Thyroid gland (tissue), 4 donors: ENCODE results near the gene TLR9. TPM values are rescaled to one million over a fixed set of nuclear protein-coding genes. Genes with fewer than 3 reads are reported as not detected.

Experiments used
- DNase-seq, 2 donors: peaks; one replicate each; pipeline ENCODE4 v3.0.0-alpha.2; 2019
- H3K27ac ChIP-seq, 3 donors: fragments of 200-600 bp; sonication (generic); 1 replicate in 2 of 3; 2 replicates in 1 of 3; pipeline ENCODE4 v1.5.1; 2016 to 2019; ENCODE audit warnings: mild to moderate bottlenecking in 1 of 3, moderate library complexity in 1 of 3
- H3K27me3 ChIP-seq: fragments of 200-600 bp; sonication (generic); one replicate; pipeline ENCODE4 v1.5.1; 2019
- H3K36me3 ChIP-seq, 2 donors: fragments of 200-600 bp; sonication (generic); one replicate each; pipeline ENCODE4 v1.5.1; 2016 to 2019
- H3K4me1 ChIP-seq, 2 donors: fragments of 200-600 bp; sonication (generic); one replicate each; pipeline ENCODE4 v1.5.1; 2017 to 2019
- H3K4me3 ChIP-seq, 3 donors: fragments of 200-600 bp; sonication (generic); replicated peaks in 1 of 3; 1 replicate in 2 of 3; 2 replicates in 1 of 3; pipeline ENCODE4 v1.5.1; 2016; ENCODE audit warnings: mild to moderate bottlenecking in 1 of 3
- H3K9me3 ChIP-seq: fragments of 200-600 bp; sonication (generic); one replicate; pipeline ENCODE4 v1.5.1; 2017
- POLR2A ChIP-seq, 2 donors: fragments of 450-650 bp; IDR thresholded peaks; one replicate each; pipeline ENCODE4 v1.6.1; 2017; ENCODE audit warnings: antibody characterized with exemption in 2 of 2, mild to moderate bottlenecking in 2 of 2, moderate library complexity in 1 of 2
- WGBS, 2 donors: methylation state at CpG; one replicate each; pipeline ENCODE4 v1.1.5; 2017; 5-methylcytosine and 5-hydroxymethylcytosine counted together
- intact Hi-C: fragments of 100-400 bp; cut with DNase I; formaldehyde crosslinking; loops from one replicate; pipeline ENCODE4 v1.15.1; 2023
- total RNA-seq, 4 donors: library from RNA; depleted of rRNA; stranded (reverse); fragments of >200 nt; gene quantifications; one replicate each; pipeline ENCODE4 v1.2.3, GENCODE V29; 2016
- TF ChIP-seq, protein P1 (sequence below), 6 experiments: fragments of 200-600 bp in 3 of 6; fragments of 450-650 bp in 3 of 6; sonication (generic) in 3 of 6; IDR thresholded peaks; one replicate each; pipeline ENCODE4 v1.5.1; 2016 to 2019; ENCODE audit warnings: antibody characterized with exemption in 6 of 6, mild to moderate bottlenecking in 2 of 6, inconsistent platforms in 1 of 6, moderate library complexity in 1 of 6

The TLR9 gene
- total RNA-seq, 4 donors from 2014 or later: 0.40 TPM; not detected in 3

DNA sequence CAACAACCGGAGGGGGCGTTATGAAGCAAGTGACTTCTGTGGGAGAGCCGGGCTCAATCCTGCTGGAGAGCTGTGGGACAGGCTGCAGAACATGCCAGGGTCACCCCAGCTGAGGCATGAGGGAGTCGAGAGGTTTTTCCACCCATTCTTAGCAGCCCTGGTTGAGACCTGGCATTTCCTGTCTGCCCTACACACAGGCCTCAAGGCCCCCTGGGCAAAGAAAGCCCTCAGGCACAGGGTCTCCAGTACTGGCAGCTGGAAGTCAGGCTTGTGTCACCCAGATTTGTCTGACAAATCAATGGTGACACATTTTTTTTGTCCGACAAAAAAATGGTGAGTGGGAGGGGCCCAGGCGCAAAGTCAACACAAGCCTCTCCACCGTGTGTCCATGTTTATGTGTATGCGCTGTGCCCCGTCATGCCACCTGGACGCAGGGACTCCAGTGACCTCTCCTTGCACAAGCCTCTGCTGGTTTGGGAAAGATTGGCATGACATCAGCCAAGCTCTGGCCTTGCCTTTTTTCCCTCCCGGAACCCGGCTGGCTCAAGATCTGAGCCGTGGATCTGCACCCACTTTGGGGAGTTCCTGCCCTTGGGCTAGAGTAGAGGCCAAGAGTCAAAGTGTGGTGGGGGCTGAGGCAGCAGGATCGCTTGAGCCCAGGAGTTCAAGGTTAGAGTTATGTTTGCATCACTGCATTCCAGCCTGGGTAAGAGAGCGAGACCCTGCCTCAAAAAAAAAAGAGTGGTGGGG is 48.3 kb downstream of the TLR9 start:
- intact Hi-C loops: no loop called here
- Histone ChIP-seq H3K27me3 (no peaks in the 10 kb centered on the region), H3K4me3 (no peak overlapping the region), H3K27ac (peak overlapping the region in 1 of 3 donors; percentile 26), H3K9me3 (no peaks in the 10 kb centered on the region), H3K36me3 (no peaks in the 10 kb centered on the region), H3K4me1 (peaks cover 8 to 9% of the 10 kb centered on the region in 2 donors)
- no peak for TF ChIP-seq POLR2A (IDR thresholded peaks at IDR 0.05)
- TF ChIP-seq, protein P1, sequence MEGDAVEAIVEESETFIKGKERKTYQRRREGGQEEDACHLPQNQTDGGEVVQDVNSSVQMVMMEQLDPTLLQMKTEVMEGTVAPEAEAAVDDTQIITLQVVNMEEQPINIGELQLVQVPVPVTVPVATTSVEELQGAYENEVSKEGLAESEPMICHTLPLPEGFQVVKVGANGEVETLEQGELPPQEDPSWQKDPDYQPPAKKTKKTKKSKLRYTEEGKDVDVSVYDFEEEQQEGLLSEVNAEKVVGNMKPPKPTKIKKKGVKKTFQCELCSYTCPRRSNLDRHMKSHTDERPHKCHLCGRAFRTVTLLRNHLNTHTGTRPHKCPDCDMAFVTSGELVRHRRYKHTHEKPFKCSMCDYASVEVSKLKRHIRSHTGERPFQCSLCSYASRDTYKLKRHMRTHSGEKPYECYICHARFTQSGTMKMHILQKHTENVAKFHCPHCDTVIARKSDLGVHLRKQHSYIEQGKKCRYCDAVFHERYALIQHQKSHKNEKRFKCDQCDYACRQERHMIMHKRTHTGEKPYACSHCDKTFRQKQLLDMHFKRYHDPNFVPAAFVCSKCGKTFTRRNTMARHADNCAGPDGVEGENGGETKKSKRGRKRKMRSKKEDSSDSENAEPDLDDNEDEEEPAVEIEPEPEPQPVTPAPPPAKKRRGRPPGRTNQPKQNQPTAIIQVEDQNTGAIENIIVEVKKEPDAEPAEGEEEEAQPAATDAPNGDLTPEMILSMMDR (IDR thresholded peaks at IDR 0.05): no peak
- 52 to 53% methylated on average over 12 to 15 of the region's 15 CpGs for WGBS, 2 donors
- DNase-seq: peak; percentile 60 to 65

DNA sequence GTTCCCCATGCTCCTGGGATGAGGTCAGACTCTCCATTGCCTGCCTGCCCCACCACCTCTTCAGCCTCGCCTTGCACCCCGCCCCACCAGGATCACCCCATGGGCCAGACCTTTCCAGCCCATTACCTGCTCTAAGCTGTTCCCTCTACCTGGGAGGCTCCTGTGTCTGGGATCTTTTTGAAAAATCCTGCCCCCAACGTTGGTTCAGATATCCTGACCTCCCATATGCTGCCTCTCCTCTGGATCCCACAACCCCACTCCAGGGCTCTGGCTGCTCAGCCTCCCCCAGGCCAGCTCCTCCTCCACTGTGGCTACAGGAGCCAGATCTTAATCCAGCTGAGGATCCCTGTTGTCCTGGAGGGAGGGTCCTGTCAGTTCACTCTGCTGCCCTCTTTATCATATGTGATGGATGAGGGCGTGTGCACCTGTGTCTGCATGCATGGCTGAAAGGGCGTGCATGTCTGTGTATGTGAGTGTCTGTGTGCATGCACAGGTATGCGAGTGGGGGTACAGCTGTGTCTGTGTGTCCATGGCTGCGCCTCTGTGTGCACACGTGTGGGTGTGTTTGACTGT is 49.2 kb downstream of the TLR9 start:
- no peak for DNase-seq
- no peak overlapping the region for H3K4me3 ChIP-seq
- no peaks in the 10 kb centered on the region for H3K27me3 ChIP-seq
- H3K27ac ChIP-seq: no peak overlapping the region
- H3K36me3 ChIP-seq: no peaks in the 10 kb centered on the region
- intact Hi-C loops: no loop called here
- 85 to 92% methylated on average over 8 of the region's 8 CpGs for WGBS, 2 donors
- TF ChIP-seq, protein P1 (IDR thresholded peaks at IDR 0.05): no peak
- no peak for TF ChIP-seq POLR2A (IDR thresholded peaks at IDR 0.05)
- peaks cover 0 to under 1% of the 10 kb centered on the region in 2 donors for H3K4me1 ChIP-seq
- no peaks in the 10 kb centered on the region for H3K9me3 ChIP-seq

DNA sequence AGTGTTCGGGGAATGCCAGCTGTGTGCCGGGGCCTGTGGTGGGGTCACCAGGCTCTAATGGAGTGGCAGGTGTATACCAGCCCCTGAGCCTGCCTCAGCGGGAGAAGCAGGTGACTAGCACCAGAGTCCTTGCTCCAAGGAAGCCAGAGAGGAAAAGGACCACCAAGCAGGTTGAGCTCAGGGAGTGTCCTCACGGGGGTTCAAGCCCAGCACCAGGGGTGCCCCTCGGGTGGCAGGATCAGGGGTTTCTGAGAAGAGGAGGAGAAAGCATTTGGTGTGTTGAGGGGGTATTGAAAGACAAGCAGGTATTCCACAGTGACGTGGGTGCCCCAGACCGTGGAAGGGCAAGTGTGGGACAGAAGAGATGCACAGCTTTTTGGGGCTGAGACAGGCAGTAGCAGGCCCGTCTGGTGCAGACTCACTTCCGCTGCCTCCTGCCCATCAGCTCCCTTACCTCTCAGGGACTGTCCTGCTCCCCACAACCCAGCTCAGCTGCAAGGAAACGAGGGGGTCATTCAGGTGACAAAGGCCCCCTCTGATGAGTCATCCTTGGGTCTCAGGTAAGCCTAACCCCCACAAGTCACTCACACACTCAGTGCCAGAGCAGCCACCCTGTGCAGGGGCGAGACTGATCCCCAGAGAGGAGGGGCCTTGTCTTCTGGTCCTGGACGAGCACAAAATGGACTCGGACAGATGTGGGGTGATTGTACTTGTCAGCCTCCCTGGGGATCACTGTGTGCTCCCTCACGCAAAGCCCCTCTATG is 49.8 kb downstream of the TLR9 start:
- 93 to 95% methylated on average over 12 to 14 of the region's 14 CpGs for WGBS, 2 donors
- Histone ChIP-seq H3K36me3 (no peaks in the 10 kb centered on the region), H3K27ac (no peak overlapping the region), H3K9me3 (no peaks in the 10 kb centered on the region), H3K4me1 (no peaks in the 10 kb centered on the region), H3K4me3 (no peak overlapping the region), H3K27me3 (no peaks in the 10 kb centered on the region)
- TF ChIP-seq POLR2A (IDR thresholded peaks at IDR 0.05): no peak
- TF ChIP-seq, protein P1 (IDR thresholded peaks at IDR 0.05): no peak
- no peak for DNase-seq
- intact Hi-C loops: no loop called here

DNA sequence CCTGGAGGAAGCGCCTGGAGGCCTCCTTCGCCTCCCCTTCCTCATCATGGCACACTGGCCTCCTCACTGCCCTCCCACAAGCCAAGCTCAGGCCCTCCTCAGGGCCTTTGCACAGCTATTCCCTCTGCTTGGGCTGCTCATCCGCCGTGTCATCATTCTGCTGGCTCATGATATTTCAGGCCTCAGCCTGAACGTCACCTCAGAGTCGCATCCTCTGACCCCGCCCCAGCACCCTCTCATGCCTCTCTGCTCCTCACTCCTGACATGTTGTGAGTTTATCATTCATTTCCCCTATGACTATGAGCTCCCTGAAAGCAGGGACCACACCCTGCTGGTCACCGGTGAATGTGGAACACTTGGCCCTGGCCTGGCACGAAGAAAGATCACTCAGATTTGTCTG is 50.5 kb downstream of the TLR9 start:
- Histone ChIP-seq H3K27ac (no peak overlapping the region), H3K9me3 (no peaks in the 10 kb centered on the region), H3K4me3 (no peak overlapping the region), H3K4me1 (no peaks in the 10 kb centered on the region), H3K27me3 (no peaks in the 10 kb centered on the region), H3K36me3 (no peaks in the 10 kb centered on the region)
- TF ChIP-seq POLR2A (IDR thresholded peaks at IDR 0.05): no peak
- TF ChIP-seq, protein P1 (IDR thresholded peaks at IDR 0.05): no peak
- intact Hi-C loops: no loop called here
- 92 to 94% methylated on average over 9 of the region's 9 CpGs for WGBS, 2 donors
- no peak for DNase-seq

DNA sequence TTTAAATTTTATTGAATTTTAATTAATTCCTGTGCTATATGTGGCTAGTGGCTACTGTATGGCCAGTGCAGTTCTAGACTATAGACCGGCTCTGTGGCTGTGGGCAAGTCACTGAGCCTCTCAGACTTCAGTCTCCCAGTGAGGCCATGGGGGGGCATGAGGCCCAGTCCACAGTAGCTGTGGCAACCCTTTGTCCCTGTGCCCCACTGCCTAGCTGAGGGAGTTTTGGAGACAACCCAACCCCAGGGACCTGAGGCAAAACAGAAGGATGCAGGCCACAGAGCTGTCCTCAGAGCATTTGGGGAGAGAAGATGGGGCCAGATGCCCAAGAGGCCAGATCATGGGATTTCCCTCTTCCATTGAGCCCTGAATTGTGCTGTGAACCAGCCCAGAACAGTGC is 52.3 kb downstream of the TLR9 start:
- Histone ChIP-seq H3K4me3 (no peak overlapping the region), H3K27ac (no peak overlapping the region), H3K36me3 (no peaks in the 10 kb centered on the region), H3K9me3 (no peaks in the 10 kb centered on the region), H3K4me1 (no peaks in the 10 kb centered on the region), H3K27me3 (no peaks in the 10 kb centered on the region)
- no peak for TF ChIP-seq POLR2A (IDR thresholded peaks at IDR 0.05)
- TF ChIP-seq, protein P1 (IDR thresholded peaks at IDR 0.05): no peak
- WGBS, 2 donors: 100% methylated on average over 1 of the region's 1 CpG
- no peak for DNase-seq
- intact Hi-C loops: no loop called here
